ENCODE data around the gene RAMACL. TPM values are rescaled to one million over a fixed set of nuclear protein-coding genes. Genes with fewer than 3 reads are reported as not detected.
A peak's percentile ranks its signal among the peaks of the same experiment; 100 is the strongest.

The RAMACL gene
- total RNA-seq, 1 experiment from 2014 or later: 0.34 TPM

GRCh38 chr6:166618251-166618650 is 31.8 kb upstream of the RAMACL start:
- no peak for DNase-seq (ENCODE audit: low read depth)

GRCh38 chr6:166617359-166617758 is 30.9 kb upstream of the RAMACL start:
- no peak for DNase-seq (ENCODE audit: low read depth)

- no peak for DNase-seq (ENCODE audit: low read depth)
Observed at GRCh38 chr6:166616261-166617238, 30.1 kb upstream of the RAMACL start.

GRCh38 chr6:166615059-166615770 is 28.7 kb upstream of the RAMACL start:
- DNase-seq (ENCODE audit: low read depth): peak; percentile 39

GRCh38 chr6:166614589-166614988 is 28.1 kb upstream of the RAMACL start:
- no peak for DNase-seq (ENCODE audit: low read depth)

DNA sequence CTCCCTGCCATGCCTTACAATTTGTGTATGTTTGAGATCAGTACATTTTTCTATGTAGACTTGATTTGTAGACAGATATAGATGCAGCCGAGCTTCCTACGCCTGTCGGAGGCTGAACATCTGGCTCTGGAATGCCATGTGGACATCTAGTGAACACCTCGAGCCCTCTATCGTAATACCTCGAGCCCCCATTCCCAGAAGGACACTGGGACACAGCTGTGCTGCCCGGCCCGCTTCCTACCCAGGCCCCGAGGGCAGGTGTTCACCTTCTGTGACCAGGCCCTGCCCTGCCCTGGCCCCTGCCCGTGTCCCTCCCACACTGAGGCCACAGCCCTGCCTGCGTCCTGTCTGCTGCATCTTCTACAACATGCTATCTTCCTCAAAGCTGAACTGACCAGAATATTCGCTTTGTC is 27.7 kb upstream of the RAMACL start:
- DNase-seq (ENCODE audit: low read depth): no peak

- DNase-seq (ENCODE audit: low read depth): no peak
Observed at GRCh38 chr6:166613027-166613426, 26.5 kb upstream of the RAMACL start.

GRCh38 chr6:166612471-166612881 is 26.0 kb upstream of the RAMACL start:
- no peak for DNase-seq (ENCODE audit: low read depth)

GRCh38 chr6:166611631-166612030 is 25.2 kb upstream of the RAMACL start:
- no peak for DNase-seq (ENCODE audit: low read depth)

DNA sequence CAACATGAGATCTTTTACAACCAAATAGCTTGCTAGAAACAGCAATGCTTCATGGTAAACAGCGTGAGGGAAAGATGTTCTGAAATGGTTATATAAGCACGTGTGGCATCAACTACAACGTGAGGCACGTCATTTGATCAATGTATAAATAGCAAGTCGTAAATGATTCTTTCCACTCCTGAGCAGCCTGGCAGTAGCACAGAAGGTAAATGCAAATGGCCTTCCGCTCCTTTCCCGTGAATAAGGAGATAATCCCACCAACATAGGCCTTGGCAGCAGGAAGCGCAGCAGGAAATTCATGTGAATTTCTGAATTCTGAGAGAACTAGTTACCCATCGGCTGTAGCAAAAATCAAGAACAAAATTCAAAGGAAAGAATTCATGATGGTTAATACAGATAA is 23.6 kb upstream of the RAMACL start:
- no peak for DNase-seq (ENCODE audit: low read depth)

DNA sequence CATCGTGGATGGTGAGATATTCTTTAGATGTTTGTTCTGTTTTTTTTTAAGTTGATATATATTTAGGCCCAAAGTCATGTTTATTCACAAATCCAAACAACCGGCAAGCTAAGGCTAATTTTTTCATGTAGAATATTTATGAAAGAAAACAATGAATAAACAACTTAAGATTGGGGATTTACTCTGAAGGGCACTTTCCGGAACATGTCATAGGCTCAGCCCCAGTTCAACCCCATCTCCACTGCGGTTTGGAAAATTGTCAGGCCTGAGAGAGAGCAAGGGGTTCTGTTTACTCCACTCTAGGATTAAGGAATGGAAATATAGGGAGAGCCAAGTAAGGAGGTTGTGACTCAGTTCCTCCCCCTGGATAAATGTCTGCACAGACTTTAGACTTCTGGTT is 22.3 kb upstream of the RAMACL start:
- DNase-seq (ENCODE audit: low read depth): no peak

DNA sequence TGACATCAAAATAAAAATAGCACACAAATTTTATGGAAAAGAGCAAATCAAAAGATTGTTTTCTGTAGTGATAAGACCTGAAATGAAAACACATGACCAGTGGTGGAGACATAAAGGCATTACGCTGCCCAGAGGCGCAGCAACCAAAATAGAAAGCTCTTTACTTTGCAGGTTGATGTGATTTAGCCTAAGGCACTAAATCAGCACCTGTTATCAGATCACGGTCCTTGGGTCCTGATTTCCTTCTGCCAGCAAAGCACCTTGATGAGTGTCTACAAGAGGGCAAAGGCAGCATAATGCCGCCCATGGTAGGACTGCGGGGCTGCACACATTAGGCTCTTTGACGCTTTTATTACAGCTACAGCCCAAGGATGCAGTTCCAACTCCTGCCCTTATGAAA is 19.3 kb upstream of the RAMACL start:
- no peak for DNase-seq (ENCODE audit: low read depth)

- no peak for DNase-seq (ENCODE audit: low read depth)
Observed at GRCh38 chr6:166604911-166605310, 18.4 kb upstream of the RAMACL start.

DNA sequence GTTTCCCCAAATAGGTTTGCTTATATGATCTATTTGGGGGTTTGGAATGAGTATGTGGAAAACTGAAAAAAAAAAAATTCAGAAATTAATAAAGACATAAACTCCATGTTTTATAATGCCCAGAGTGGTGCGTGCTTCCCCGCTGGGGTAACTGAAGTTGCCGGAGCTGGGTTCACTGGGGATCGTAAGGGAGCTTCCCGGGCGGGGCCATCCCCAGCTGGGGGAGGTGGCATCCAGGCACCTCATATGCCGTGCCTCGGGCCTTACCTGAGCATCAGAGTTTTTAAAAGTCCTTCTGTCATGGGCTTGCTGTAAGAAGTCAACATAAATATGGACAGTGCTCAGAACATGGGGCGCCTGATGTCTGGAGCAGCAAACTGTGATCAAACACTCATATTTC is 17.9 kb upstream of the RAMACL start:
- no peak for DNase-seq (ENCODE audit: low read depth)

GRCh38 chr6:166603043-166603690 is 16.7 kb upstream of the RAMACL start:
- DNase-seq (ENCODE audit: low read depth): no peak

- DNase-seq (ENCODE audit: low read depth): no peak
Observed at GRCh38 chr6:166601956-166602355, 15.5 kb upstream of the RAMACL start.

DNA sequence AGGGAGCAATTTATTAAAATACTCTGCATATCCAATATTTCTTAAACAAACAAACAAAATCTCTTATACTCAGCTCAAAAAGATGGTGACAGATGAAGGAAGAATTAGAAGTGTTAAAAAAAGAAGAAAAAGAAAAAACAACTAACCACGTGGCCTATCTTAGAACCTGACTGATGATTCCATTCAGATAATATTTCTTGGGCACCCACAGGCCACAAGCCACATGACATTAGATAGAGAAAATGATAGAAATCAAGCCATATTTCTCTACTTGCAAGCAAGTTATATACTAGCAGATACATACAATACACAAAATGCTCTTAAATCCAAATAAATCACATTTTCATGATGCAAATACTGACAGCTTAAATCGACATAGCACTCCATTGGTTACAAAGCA is 14.5 kb upstream of the RAMACL start:
- DNase-seq (ENCODE audit: low read depth): no peak

- DNase-seq (ENCODE audit: low read depth): no peak
Observed at GRCh38 chr6:166599205-166599604, 12.7 kb upstream of the RAMACL start.

DNA sequence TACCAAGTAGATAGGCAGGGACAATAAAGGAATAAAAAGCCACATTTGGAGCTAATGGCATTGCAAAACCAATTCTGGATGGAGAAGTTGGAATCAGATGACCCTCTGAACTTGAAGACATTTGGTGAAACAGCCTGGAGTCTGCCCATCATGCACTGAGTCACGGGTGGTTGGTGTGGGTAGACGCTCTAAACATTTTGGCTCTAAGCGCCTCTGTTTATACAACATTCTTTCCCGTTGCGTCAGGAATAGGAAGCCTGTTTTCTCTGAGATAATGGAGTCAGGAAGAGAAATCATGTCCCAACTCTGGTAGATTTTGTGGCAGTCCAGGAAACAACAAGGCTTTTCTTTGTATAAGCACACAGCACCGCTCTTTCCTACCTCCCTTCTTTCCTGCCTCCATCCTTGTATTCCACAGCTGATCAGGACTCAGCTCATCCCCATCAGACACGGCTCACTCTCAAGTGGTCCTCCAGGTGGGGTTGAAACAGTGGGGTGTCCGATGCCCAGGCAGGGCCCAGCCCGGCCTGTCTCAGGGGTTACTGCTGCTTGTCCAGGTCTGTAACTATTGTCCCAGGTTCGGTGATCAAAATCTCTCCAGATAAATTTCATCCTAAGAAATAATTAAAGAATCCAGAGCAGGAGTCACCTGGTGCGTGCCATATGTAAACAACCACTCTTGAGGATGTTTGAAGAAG is 12.1 kb upstream of the RAMACL start:
- DNase-seq (ENCODE audit: low read depth): peak; percentile 75

DNA sequence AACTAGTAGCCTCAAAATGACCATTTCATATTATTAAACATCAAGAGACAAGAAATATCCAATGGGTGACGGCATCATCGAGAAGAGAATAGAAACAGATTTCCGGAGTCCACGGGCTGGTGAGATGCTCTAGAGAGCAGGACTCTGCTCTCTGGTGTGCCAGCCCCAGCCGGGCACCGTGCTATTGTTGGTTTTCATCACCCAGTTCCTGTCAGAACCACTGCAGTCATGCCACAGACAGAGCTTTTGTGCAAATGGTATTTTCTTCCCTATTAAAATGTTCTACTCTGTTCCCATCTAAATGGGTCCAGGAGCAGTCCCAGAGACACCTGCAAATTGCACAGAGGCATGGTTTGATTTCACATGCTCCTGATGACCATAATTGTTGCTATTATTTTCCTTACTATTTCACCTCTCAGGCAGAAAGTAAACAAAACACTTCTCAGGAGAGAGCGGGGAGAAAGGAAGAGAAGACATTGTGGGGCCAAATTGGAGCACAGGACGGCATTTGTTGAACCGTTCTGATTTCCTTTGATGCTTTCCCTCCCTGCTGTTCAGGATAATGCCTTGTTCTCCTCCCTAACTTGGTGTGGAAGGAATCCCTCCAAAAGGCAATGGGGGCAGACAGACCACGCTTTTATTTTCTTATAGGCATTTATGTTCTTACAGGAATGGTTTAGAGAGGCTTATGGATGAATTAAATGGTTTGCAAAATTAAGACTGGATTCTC is 11.4 kb upstream of the RAMACL start:
- no peak for DNase-seq (ENCODE audit: low read depth)
